HG03095 (cell line): ENCODE data around the gene MROH2A.

Source experiments
- ATAC-seq: cut with Tn5 transposase; IDR thresholded peaks from one replicate; pipeline ENCODE4 v1.9.1; 2021; ENCODE audit warnings: moderate library complexity; ENCODE audit not compliant: unreplicated experiment

The MROH2A gene

DNA sequence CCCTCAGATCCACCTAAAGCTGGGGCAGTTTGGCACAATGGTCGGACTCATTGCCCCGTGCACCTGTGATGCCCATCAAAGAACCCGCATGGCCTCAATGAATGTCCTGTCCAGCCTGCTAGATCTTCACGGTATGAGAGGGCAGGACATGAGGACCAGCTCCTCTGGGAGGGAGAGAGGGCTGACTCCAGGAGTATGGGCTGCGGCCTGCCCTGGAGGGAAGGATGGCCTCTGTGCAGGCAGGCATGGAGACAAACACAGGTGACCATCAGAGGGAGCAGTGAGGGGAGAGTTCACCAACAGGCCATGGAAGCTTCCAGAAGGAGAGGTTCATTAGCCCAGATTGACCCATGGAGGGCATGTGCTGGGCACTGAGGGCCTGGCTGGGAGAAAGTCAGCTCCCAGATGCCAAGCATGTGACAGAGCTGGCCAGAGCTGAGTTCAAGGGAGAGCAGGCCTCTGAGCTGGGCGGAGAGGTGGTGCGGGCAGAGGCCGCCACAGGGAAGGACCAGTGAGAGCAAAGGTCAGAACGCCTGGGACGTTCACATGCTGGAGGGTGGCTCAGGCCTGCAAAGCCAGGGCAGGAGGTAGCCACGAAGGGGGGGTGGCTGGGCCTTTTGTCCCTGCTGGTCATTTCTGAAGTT lies 40.0 kb downstream of the MROH2A start:
- no peak for ATAC-seq

DNA sequence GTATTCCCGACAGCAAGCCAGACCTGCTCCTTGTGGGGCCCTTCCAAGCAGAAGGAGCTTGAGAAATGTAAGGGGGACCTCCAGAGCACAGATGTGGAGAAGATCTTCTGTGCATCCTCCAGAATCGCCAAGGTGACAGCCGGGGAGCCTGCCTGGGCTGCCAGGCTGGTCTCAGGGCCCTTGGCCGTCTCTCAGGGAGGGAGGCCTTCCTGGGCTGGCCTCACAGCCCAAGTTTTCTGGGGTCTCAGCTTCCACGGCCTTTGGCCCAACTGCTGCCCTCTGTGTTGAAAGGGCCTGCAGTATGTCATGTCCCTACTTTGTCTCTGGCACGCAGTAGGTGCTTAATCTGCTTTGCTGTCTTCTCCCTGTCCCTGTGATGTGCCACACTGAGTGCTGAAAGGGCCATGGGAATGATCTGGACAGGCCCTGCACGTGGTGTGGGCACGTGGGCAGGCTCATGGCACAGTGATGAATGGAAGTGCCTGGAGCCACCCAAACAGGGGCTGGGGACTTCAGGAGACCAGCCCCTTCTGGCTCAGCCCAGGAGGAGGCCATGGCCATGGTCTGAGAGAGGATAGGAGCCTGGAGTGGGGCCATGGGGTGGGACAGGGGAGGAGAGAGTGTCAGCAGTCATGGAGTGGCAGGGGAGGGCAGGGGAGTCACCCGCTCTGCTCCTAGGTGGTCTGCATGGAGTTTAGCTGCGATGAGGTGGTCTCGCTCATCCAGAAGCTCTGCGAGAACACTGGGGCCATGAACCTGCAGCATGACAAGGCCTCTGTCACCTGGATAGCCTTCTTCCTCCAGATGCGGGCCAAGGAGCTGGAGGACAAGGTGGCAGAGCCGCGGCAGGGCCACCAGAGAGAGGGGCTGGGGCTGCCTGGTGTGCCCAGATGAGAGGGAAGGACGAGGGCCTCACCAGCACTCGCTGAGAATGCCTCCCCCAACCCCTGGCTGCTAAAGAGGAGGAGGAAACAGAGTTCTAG lies 40.8 kb downstream of the MROH2A start:
- ATAC-seq: no peak

DNA sequence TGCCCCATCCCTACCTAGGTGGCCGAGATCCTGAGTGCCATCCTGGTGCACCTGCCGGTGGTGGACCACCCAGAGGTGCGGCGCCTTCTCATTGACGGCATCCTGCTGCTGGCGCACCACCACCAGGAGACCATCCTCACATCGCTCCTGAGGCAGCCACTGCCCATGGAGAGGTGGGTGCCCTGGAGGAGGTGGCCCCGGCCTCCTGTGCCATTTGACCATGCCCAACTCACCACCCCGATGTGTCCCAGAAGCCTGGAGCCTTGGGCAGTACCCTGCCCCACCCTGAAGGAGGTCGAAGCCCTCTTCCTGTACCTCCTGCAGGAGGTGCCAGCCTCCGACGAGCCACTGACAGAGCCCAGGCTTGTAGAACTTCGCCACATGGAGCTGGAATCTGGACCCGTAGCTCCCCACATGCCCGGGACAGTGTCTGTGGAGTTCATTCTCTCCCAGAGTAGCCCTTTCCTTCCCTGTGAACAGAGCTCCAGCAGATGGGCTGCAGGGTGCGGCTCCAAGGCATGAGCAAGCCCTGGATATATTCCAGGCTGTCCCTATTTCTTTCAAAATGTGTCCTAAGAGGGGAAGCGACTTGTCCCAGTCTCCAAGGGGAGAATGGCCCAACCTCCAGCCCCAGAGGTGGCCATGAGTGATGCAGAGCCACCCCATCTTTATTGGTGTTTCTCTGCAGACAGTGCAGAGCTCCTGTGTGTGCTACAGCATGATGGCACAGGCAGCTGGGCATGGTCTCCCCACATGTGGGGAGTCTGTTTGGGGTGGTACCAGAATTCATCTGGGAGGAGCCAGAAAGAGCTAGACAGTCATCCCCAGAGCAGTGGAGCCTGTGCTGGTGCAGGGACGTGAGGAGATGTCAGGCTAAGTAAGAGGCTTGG lies 42.0 kb downstream of the MROH2A start:
- no peak for ATAC-seq

DNA sequence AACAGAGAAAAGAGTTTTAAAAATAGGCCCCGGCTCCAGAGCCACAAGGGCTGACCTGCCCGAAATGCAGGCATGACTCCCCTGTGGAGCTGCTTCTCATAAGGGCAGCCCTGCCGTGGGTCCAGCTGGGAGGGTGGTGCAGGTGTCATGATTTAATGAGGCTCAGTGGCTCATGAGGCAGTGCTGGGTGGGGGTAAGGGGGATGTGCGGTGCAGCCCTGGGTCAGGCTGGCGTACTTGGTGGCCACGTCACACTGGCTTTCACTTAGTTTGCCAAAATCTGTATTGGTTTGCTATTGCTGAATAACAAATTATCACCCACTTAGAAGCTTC lies 42.6 kb downstream of the MROH2A start:
- ATAC-seq: no peak

DNA sequence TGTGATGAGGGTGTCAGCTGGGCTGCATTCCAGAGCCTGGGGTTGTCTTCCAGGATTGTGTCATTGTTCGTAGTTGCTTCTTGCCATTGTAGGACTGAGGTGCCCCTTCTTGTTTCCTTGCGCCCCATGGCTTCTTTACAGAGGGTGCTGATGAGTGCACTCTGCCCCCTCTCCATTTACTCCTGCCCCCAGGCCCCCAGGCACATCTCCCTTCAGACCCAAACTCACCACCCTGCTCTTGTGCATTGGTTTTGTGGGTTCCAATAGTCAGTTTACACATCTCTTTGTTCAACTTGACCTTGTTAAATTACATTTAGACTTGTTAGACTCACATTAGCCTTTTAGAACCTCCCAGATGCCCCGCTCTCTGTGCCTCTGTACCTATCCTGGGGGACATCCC lies 43.1 kb downstream of the MROH2A start:
- no peak for ATAC-seq

DNA sequence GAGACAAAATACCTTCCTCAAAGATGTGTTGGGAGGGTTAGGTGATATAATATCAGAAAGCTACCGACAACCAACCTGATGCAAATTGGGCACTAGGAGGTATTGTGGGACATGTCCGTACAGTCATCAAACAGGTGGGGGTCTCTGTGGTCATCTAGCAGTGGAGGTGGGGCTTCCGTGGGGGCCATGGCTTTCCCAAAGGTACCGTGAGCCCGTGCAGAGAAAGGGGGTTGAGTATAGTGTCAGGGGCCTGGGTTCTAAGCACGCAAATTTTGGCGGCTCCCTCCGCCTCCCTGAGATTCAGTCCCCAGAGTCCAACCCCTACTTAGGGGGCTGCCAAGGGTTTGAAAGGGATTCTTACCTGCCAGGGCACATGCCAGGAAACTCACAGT lies 43.6 kb downstream of the MROH2A start:
- ATAC-seq: no peak

DNA sequence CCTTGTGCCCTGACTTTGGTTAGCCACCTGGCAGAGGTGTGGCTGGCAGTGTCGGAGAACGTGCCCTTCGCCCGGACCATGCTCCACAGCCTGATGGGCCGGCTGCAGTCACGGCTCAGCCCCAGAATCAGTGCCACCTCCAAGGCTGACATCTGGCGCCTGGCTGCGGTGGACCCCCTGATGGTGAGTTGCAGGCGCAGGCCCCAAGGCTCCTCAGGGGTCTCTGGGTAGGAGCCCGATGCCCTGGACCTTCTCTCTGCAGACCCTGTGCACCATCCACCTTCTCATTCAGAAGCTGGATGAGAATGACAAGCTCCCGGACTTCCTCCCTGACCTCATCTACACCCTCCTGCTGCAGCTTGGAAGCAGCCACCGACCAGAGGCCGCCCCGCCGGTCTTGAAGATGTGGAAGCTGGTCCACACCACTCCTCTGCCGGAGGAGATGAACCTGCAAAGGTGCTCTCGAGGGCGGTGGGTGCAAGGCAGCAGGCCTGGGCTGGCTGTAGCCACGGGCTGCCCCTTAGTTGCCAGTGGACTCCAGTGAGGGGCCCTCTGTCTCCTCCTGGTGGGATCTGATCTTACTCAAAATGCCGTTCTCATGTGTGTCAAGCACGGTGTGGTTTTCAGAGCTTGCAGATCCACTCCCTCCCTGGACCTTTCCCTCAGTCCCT lies 44.1 kb downstream of the MROH2A start:
- ATAC-seq: no peak

DNA sequence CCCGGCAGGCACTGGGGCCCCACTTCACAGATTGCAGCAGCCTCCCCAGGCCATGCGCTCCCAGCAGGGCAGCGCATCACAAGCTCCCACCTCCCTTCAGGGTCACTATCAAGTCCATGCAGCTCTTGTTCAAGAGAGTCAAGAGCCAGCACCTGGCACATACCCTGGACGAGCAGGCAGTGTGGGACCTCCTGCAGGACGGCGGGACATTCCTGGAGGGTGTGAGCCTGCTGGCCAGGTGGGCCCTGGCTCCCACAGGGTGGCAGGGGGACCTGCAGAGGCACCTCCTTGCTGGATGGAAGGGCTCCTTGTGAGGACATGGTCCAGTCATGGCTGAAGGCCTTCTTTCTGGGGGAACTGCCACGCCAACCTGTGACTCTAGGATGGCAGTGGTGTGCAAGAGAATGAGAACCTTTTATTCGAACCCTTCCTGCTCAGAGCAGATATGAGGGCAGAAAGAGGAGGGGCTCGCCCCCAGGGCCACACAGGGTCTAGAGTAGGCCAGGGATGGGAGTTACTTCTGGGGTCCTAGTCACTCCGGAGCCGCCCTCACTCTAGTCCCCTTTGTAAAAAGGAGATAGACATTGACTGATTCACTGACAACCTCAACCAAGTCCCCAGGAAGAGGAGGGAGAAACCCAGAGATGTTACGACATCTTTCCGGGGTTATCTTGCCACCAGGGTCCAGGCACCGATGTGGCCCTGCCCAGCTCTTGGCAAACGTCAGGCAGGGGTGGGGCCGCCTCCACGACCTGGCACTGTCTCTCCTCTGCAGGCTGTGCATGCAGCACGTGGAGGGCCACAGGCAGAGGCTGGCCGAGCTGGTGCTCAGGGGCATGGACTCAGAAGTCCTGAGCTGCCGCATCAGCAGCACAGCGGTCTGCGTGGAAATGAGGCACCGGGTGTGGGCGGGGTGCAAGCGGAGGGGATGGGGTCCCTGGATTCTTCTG lies 44.9 kb downstream of the MROH2A start:
- no peak for ATAC-seq

DNA sequence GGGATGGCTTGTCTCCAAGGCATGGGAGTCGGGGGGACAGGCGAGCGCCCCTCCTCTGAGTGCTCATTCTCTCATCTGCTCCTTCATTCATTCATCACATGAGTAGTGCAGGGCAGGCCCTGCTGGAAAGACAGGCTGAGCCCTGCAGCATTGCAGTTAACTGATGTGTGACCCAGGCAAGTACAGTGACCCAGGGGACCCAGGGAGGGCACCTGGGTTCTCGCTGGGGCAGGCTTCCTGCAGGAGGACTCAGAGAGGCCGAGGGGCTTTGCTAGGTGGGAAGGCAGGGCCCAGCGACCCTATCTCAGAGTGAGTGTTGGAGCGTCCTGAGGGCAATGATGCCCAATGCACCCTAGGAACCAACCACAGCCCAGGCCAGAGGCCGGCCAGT lies 45.6 kb downstream of the MROH2A start:
- no peak for ATAC-seq

DNA sequence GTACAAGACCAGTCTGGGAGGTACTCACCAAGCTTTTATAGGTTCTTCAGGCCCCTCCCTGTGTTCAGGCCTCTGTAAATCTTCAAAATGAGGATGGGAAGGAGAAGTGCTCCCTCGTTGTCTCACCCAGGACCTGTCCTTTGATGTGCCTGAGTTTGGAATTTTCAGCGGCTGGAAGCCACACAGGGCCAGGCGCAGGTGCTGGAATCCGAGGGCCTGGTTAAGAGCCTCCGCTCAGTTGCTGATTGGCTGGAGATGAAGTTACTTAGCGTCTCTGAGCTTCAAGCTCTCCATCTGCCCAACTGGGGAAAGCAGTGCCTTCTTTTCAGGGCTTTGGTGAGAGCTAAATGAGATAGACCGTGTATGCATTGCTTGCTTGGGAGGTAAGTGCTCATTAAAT lies 46.2 kb downstream of the MROH2A start:
- no peak for ATAC-seq

DNA sequence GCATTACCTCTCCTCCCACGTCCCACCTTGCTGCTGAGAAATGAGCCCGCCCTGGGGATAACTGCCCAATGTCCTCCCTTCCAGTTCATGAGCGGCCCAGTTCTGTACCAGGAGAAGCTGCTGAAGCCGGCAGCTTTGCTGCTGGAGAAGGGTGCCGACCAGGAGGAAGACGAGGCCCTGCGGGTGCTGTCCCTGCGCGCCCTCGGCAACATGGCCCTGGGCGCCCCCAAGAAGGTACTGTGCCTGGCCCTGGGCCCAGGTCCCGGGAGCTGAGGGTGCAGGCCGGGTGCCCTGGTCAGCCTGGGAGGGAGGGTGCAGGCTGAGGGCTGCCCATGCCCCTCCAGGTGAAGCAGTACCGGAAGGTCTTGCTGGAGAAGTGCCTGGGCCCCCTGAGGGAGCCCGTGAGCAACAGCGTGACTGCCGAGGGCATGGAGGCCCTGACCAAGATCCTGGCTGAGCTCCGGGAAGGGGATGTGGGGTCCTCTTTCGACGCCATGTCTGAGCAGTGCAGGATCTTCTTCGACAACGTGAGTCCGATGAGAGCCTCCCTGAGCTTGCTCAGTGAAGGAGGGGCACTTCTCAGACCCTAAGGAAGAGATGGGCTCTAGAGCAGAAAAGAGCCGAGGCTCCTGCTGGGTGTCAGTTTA lies 50.5 kb downstream of the MROH2A start:
- ATAC-seq: no peak

DNA sequence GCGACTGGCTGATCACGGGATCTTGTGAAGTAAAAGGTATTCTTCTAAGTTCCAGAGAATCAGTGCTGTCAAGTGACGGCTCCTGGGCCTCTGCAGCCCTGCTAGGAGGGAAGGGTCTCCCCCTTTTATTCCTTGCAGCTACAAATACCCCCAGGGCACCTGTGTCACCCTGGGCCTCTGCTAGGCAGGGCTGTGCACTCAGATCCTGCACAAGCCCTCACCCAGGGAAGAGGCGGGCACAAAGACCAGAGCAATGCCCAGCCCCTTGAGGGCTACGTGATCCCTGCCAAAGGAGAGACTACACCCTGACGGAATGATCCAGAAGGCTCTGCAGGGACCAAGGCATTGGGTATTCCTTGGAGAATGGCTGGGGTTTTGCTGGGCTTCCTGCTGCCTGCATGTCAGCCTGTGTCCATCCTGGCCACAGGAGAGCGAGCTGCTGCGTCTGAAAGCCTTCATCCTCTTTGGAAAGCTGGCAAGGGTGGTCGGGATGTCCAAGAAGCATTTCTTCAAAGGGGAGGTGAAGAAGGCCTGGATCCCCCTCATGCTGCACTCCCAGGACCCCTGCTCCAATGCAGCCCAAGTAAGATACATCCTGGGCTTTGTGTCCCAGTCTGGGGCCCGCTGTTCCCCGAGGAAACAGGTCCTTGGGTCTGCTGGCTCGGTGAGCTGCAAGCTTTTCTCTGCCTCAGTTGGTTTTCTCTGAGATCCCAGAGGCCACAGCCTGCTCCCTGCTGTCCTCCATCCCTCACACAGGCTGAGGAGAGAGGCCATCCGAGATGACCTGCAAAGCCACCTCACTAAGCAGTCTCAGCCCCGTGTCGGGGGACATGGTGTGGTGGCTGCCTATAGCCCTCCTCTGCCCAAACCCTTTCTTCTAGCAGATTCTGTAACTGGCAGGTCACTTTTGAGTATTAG lies 51.3 kb downstream of the MROH2A start:
- no peak for ATAC-seq

DNA sequence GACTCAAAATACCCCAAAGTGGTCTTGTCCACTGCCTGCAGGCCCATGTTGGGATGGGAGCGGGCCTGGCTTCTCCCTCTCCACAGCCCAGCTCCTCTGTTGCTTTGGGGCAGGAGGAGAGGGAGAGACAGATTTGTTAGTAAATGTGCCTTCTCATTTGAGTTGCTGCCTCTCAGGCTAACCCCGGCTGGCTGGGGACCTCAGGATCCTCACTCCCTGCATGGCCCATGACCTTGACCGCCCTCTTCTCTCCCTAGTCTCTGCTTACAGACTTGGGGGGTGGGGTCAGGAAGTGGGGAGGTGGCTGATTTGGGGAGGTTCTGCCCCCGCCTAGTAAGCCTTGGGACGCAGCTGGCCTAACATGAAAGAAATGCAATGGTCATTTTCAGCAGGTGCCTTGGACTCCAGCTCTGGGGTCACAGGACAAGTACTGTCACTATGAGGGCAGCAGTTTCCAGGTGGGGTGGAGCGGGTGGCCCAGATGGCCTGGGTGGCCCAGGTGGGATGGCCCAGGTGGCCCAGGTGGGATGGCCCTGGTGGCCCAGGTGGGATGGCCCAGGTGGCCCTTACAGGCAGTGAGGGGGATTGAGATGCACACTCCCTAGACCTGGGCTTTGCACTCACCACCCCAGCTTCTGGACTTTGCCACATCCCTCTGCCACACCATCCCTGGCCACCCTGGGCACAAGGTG lies 52.1 kb downstream of the MROH2A start:
- ATAC-seq: no peak

DNA sequence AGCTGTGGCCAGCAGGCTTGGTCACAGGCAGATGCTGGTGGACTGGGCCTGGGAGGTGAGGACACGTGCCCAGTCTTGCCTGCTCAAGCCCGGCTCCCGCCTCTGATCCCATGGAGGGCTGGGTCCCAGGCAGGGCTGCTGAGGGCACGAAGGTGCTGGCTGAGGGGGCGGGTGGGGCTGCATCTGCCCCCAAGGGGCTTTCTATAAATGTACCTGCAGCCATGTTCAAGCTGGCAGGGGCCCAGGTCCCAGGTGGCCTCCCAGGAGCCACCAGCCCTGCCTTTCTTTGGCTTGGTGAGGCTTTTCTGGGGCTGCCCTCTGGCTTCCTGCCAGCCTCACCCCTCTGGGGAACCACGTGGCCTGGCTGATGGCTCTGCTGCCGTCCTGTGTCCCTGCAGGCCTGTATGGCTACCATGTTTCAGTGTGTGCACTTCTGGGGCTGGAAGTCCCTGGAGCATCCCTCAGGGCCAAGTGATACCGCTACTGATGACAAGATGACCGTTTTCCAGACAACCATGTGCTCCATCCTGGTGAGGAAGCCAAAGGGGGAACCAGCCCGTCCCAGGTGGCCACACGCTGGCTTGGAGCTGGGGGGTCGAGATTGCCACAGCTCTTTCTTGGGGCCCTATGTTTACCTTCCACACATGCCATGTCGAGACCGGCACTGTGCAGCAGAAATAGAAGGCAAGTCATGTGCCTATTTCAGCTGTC lies 53.0 kb downstream of the MROH2A start:
- no peak for ATAC-seq

DNA sequence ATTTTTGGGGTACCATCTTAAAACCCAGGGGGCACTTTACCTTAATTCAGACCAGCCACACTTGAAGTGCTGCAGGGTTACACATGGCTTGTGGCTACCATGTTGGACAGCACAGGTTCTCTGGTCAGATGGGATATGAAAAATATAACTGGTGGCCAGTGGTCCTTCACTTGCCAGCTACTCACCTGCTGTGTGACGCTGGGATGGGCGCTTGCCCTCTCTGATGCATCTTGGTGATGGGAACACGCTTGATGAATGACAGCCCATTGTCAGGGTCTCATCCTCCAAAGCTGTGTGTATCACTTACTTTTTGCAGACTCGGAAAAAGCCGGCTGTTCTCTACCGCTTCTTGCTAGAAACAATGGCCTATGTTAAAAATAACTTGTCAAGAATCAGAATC lies 53.7 kb downstream of the MROH2A start:
- ATAC-seq: no peak

DNA sequence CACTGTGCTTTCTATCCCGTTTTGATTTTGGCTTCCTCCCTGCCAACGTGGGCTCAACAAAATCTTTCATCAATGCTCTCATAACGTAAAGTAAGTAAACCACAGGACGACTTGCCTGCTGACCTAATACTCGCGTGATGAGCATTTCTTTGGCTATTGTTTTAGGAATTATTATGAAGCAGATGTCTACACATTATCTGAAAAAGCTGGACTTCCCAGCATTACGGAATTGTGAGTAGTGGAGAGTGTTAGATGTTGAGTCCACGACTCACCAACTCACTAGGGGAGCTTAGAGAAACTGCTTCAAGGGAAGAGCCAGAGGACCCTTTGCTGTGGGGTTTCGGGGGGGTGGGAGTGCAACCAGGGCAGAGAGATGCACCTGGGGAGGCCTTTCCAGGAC lies 54.3 kb downstream of the MROH2A start:
- no peak for ATAC-seq

DNA sequence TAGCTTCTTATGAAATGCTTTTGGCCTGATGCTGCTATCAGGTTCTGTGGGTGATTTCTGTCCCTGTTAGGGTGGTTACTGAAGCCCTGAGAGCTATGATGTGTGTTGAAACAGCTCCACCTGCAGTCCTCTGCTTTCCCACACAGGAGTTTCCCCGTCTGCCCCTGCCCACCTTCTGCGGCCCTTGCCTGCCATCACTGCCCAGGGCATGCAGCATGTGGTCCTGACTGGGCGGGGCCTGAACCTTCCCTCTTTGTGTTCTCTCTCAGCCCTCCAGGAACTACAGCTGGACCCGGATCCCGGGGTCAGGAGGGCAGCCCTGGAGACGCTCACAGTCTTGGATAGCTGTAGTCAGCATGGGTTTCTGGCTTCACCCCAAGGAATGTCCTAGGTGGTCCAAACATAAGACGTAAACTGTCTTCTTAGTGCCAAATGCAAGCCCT lies 54.8 kb downstream of the MROH2A start:
- no peak for ATAC-seq
